HepG2 (cell line): ENCODE measurements around the gene MYLK3. TPM values are rescaled to one million over a fixed set of nuclear protein-coding genes. Genes with fewer than 3 reads are reported as not detected.

Experiments
- ARNTL ChIP-seq: sonication (generic); formaldehyde crosslinking; IDR thresholded peaks from 2 replicates; pipeline ENCODE4 v1.4.0; 2020; ENCODE audit warnings: mild to moderate bottlenecking, missing genetic modification reagents
- CENPT ChIP-seq: sonication (generic); formaldehyde crosslinking; IDR thresholded peaks from 2 replicates; pipeline ENCODE4 v1.8.0; 2022; ENCODE audit warnings: low read depth, mild to moderate bottlenecking, moderate library complexity, missing genetic modification reagents
- RARA ChIP-seq: IDR thresholded peaks from 2 replicates; pipeline ENCODE4 v1.6.1; 2016; ENCODE audit warnings: missing genetic modification reagents, missing compliant biosample characterization
- RXRB ChIP-seq: IDR thresholded peaks from 2 replicates; pipeline ENCODE4 v1.6.1; 2016; ENCODE audit warnings: borderline replicate concordance, missing genetic modification reagents, missing compliant biosample characterization
- SIX4 ChIP-seq: sonication (generic); formaldehyde crosslinking; IDR thresholded peaks from 2 replicates; pipeline ENCODE4 v1.4.0; 2020; ENCODE audit warnings: missing genetic modification reagents
- SMARCE1 ChIP-seq: fragments of 450-650 bp; IDR thresholded peaks from 2 replicates; pipeline ENCODE4 v1.6.1; 2017; ENCODE audit warnings: borderline replicate concordance
- THAP8 ChIP-seq: sonication (generic); formaldehyde crosslinking; IDR thresholded peaks from 2 replicates; pipeline ENCODE4 v1.5.1; 2020; ENCODE audit warnings: missing genetic modification reagents, mild to moderate bottlenecking, borderline replicate concordance
- ZBTB33 ChIP-seq: sonication (generic); formaldehyde crosslinking; IDR thresholded peaks from 2 replicates; pipeline ENCODE4 v1.4.0; 2020; ENCODE audit warnings: missing genetic modification reagents
- ZBTB43 ChIP-seq: sonication (generic); formaldehyde crosslinking; conservative IDR thresholded peaks from 2 replicates; pipeline ENCODE4 v1.4.0; 2020; ENCODE audit warnings: missing genetic modification reagents
- ZBTB7A ChIP-seq: sonication (generic); formaldehyde crosslinking; IDR thresholded peaks from 2 replicates; pipeline ENCODE4 v1.8.0; 2022; ENCODE audit warnings: mild to moderate bottlenecking, missing genetic modification reagents
- ZC3H4 ChIP-seq: sonication (generic); formaldehyde crosslinking; IDR thresholded peaks from 2 replicates; pipeline ENCODE4 v1.4.0; 2020; ENCODE audit warnings: missing genetic modification reagents, borderline replicate concordance
- ZKSCAN5 ChIP-seq: sonication (generic); formaldehyde crosslinking; IDR thresholded peaks from 2 replicates; pipeline ENCODE4 v1.5.1; 2020; ENCODE audit warnings: mild to moderate bottlenecking, missing genetic modification reagents
- ZNF609 ChIP-seq: sonication (generic); formaldehyde crosslinking; IDR thresholded peaks from 2 replicates; pipeline ENCODE4 v1.4.0; 2020; ENCODE audit warnings: mild to moderate bottlenecking, missing genetic modification reagents, borderline replicate concordance
- ZSCAN20 ChIP-seq: sonication (generic); formaldehyde crosslinking; IDR thresholded peaks from 2 replicates; pipeline ENCODE4 v1.4.0; 2020; ENCODE audit warnings: missing genetic modification reagents, mild to moderate bottlenecking, borderline replicate concordance
- polyA plus RNA-seq, 8 experiments: library from polyadenylated mRNA; depleted of rRNA in 3 of 8; stranded (reverse) in 7 of 8; unstranded in 1 of 8; fragments of >200 nt; fragmentation: Illumina TruSeq in 4 of 8; extraction: Trizol in 4 of 8; gene quantifications; 2 replicates each; pipeline versions ENCODE4 v1.2.1 to v1.2.3, GENCODE V29; 2011 to 2016; ENCODE audit warnings: low read depth in 4 of 8, missing spikeins in 1 of 8, mixed read lengths in 1 of 8; ENCODE audit not compliant: insufficient read depth in 1 of 8
- total RNA-seq, 5 experiments: library from RNA; depleted of rRNA; stranded (reverse); fragments of >200 nt; fragmentation: Illumina TruSeq; extraction: Trizol; gene quantifications; 2 replicates each; pipeline ENCODE4 v1.2.3, GENCODE V29; 2016; ENCODE audit warnings: low read depth in 1 of 5
- TF ChIP-seq, protein P1 (sequence below): sonication (generic); formaldehyde crosslinking; IDR thresholded peaks from 2 replicates; pipeline ENCODE4 v1.8.0; 2022; ENCODE audit warnings: missing genetic modification reagents, mild to moderate bottlenecking, borderline replicate concordance
- TF ChIP-seq, protein P2 (sequence below): sonication (generic); formaldehyde crosslinking; IDR thresholded peaks from 2 replicates; pipeline ENCODE4 v1.8.0; 2022; ENCODE audit warnings: missing genetic modification reagents, mild to moderate bottlenecking, moderate library complexity, borderline replicate concordance

MYLK3 gene
- total and polyA plus RNA-seq, 2 of the 13 experiments (the other 11 are each of a cell fraction or from before 2014, with no cell fraction given): 0.04 to 0.18 TPM

DNA sequence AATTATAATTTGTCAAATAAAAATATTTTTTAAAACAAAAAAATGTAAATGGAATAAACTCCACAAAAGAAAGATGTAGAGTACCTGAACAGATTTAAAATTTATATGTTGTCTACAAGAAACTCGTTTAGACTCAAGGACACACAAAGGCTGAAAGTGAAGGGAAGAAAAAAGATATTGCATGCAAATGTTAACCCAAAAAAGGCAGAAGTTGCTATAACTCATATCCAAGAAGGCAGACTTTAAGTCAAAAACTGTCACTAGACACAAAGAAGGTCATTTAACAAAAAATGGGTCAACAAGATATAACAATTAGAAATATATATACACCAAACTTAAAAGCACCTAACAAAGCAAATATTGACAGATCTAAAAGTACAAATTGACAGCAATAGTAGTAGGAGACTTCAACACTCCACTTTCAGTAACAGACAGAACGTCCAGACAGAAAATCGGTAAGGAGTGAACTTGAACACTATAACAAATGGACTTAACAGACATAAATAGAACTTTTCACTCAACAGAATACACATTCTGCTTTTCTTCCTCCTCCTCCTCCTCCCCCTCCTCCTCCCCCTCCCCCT is 40.8 kb upstream of the MYLK3 start (continued):
- no peak for TF ChIP-seq ZBTB43 (CRISPR knock-in tag)
- TF ChIP-seq ZKSCAN5 (CRISPR knock-in tag): no peak
- TF ChIP-seq ZNF609 (CRISPR knock-in tag): peak; percentile 81
- peak; percentile 81 for TF ChIP-seq RARA (CRISPR knock-in tag)
- TF ChIP-seq RXRB (CRISPR knock-in tag): peak; percentile 38; the same call in 1 of the 2 replicates
- TF ChIP-seq ZC3H4 (CRISPR knock-in tag): no peak
- TF ChIP-seq, protein P1, sequence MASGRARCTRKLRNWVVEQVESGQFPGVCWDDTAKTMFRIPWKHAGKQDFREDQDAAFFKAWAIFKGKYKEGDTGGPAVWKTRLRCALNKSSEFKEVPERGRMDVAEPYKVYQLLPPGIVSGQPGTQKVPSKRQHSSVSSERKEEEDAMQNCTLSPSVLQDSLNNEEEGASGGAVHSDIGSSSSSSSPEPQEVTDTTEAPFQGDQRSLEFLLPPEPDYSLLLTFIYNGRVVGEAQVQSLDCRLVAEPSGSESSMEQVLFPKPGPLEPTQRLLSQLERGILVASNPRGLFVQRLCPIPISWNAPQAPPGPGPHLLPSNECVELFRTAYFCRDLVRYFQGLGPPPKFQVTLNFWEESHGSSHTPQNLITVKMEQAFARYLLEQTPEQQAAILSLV (CRISPR knock-in tag): no peak
- no peak for TF ChIP-seq ARNTL
- no peak for TF ChIP-seq ZBTB7A (CRISPR knock-in tag)
- TF ChIP-seq SIX4: no peak
- no peak for TF ChIP-seq THAP8 (CRISPR knock-in tag)
- TF ChIP-seq CENPT: no peak
- TF ChIP-seq, protein P2, sequence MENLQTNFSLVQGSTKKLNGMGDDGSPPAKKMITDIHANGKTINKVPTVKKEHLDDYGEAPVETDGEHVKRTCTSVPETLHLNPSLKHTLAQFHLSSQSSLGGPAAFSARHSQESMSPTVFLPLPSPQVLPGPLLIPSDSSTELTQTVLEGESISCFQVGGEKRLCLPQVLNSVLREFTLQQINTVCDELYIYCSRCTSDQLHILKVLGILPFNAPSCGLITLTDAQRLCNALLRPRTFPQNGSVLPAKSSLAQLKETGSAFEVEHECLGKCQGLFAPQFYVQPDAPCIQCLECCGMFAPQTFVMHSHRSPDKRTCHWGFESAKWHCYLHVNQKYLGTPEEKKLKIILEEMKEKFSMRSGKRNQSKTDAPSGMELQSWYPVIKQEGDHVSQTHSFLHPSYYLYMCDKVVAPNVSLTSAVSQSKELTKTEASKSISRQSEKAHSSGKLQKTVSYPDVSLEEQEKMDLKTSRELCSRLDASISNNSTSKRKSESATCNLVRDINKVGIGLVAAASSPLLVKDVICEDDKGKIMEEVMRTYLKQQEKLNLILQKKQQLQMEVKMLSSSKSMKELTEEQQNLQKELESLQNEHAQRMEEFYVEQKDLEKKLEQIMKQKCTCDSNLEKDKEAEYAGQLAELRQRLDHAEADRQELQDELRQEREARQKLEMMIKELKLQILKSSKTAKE: peak; percentile 39; the same call in 1 of the 2 replicates
- TF ChIP-seq ZSCAN20 (CRISPR knock-in tag): no peak
- no peak for TF ChIP-seq ZBTB33 (CRISPR knock-in tag)
- no peak for TF ChIP-seq SMARCE1
